ENCODE data around the gene PLOD2. TPM values are rescaled to one million over a fixed set of nuclear protein-coding genes. Genes with fewer than 3 reads are reported as not detected.

The PLOD2 gene
- total RNA-seq, 2 donors from 2014 or later: 3.7 to 6.6 TPM

- no peak for ATAC-seq (replicated peaks)
- Mint-ChIP-seq H3K9me3 (no peaks in the 10 kb centered on the region), H3K27ac (no peak overlapping the region), H3K4me3 (no peak overlapping the region), H3K4me1 (no peaks in the 10 kb centered on the region), H3K27me3 (peaks cover 8% of the 10 kb centered on the region), H3K36me3 (ENCODE audit: low read depth) (no peaks in the 10 kb centered on the region)
These were observed 17.2 kb upstream of the PLOD2 start for GRCh38 chr3:146178006-146178689.

GRCh38 chr3:146177519-146177918 lies 16.5 kb upstream of the PLOD2 start:
- Mint-ChIP-seq H3K9me3 (no peaks in the 10 kb centered on the region), H3K27me3 (peaks cover 12% of the 10 kb centered on the region), H3K4me1 (no peaks in the 10 kb centered on the region), H3K27ac (no peak overlapping the region), H3K4me3 (no peak overlapping the region), H3K36me3 (ENCODE audit: low read depth) (no peaks in the 10 kb centered on the region)
- no peak for ATAC-seq (replicated peaks)

- Mint-ChIP-seq H3K4me1 (no peaks in the 10 kb centered on the region), H3K27ac (no peak overlapping the region), H3K27me3 (peaks cover 12% of the 10 kb centered on the region), H3K4me3 (no peak overlapping the region), H3K9me3 (no peaks in the 10 kb centered on the region), H3K36me3 (ENCODE audit: low read depth) (no peaks in the 10 kb centered on the region)
- ATAC-seq (replicated peaks): no peak
These were observed 16.1 kb upstream of the PLOD2 start for GRCh38 chr3:146177072-146177471.

GRCh38 chr3:146172586-146172985 lies 11.6 kb upstream of the PLOD2 start:
- Mint-ChIP-seq H3K4me1 (no peaks in the 10 kb centered on the region), H3K27me3 (peaks cover 12% of the 10 kb centered on the region), H3K27ac (no peak overlapping the region), H3K36me3 (ENCODE audit: low read depth) (no peaks in the 10 kb centered on the region), H3K9me3 (no peaks in the 10 kb centered on the region), H3K4me3 (no peak overlapping the region)
- no peak for ATAC-seq (replicated peaks)

GRCh38 chr3:146170591-146170990 lies 9.6 kb upstream of the PLOD2 start:
- Mint-ChIP-seq H3K36me3 (ENCODE audit: low read depth) (no peaks in the 10 kb centered on the region), H3K4me3 (no peak overlapping the region), H3K9me3 (no peaks in the 10 kb centered on the region), H3K27ac (no peak overlapping the region), H3K27me3 (peaks cover 8% of the 10 kb centered on the region), H3K4me1 (no peaks in the 10 kb centered on the region)
- no peak for ATAC-seq (replicated peaks)

- Mint-ChIP-seq H3K4me3 (no peak overlapping the region), H3K27ac (no peak overlapping the region), H3K36me3 (ENCODE audit: low read depth) (no peaks in the 10 kb centered on the region), H3K4me1 (no peaks in the 10 kb centered on the region), H3K9me3 (no peaks in the 10 kb centered on the region), H3K27me3 (peaks cover 16% of the 10 kb centered on the region)
- ATAC-seq (replicated peaks): peak; percentile 38
These were observed 8.9 kb upstream of the PLOD2 start for GRCh38 chr3:146169891-146170290.

GRCh38 chr3:146166826-146167225 lies 5.8 kb upstream of the PLOD2 start:
- H3K4me1 Mint-ChIP-seq: no peaks in the 10 kb centered on the region
- H3K27me3 Mint-ChIP-seq: peaks cover 32% of the 10 kb centered on the region
- no peak for ATAC-seq (replicated peaks)
- no peaks in the 10 kb centered on the region for H3K36me3 Mint-ChIP-seq (ENCODE audit: low read depth)
- no peak overlapping the region for H3K4me3 Mint-ChIP-seq
- H3K27ac Mint-ChIP-seq: no peak overlapping the region
- peaks cover 4% of the 10 kb centered on the region for H3K9me3 Mint-ChIP-seq

GRCh38 chr3:146166415-146166821 lies 5.4 kb upstream of the PLOD2 start:
- Mint-ChIP-seq H3K4me3 (no peak overlapping the region), H3K4me1 (no peaks in the 10 kb centered on the region), H3K36me3 (ENCODE audit: low read depth) (no peaks in the 10 kb centered on the region), H3K27ac (no peak overlapping the region), H3K27me3 (peaks cover 36% of the 10 kb centered on the region), H3K9me3 (peaks cover 4% of the 10 kb centered on the region)
- no peak for ATAC-seq (replicated peaks)

GRCh38 chr3:146165877-146166276 lies 4.9 kb upstream of the PLOD2 start:
- H3K27me3 Mint-ChIP-seq: peaks cover 36% of the 10 kb centered on the region
- H3K4me1 Mint-ChIP-seq: no peaks in the 10 kb centered on the region
- peaks cover 4% of the 10 kb centered on the region for H3K9me3 Mint-ChIP-seq
- H3K27ac Mint-ChIP-seq: no peak overlapping the region
- H3K4me3 Mint-ChIP-seq: no peak overlapping the region
- no peak for ATAC-seq (replicated peaks)
- H3K36me3 Mint-ChIP-seq (ENCODE audit: low read depth): no peaks in the 10 kb centered on the region

- Mint-ChIP-seq H3K4me1 (peaks cover 2% of the 10 kb centered on the region), H3K4me3 (no peak overlapping the region), H3K9me3 (peaks cover 4% of the 10 kb centered on the region), H3K27ac (no peak overlapping the region), H3K36me3 (ENCODE audit: low read depth) (peaks cover 4% of the 10 kb centered on the region), H3K27me3 (peaks cover 38% of the 10 kb centered on the region)
- no peak for ATAC-seq (replicated peaks)
These were observed 4.2 kb upstream of the PLOD2 start for GRCh38 chr3:146164971-146165769.

- Mint-ChIP-seq H3K27me3 (peaks cover 42% of the 10 kb centered on the region), H3K36me3 (ENCODE audit: low read depth) (peaks cover 8% of the 10 kb centered on the region), H3K4me1 (peaks cover 3% of the 10 kb centered on the region), H3K4me3 (no peak overlapping the region), H3K27ac (no peak overlapping the region), H3K9me3 (peaks cover 4% of the 10 kb centered on the region)
- no peak for ATAC-seq (replicated peaks)
These were observed 3.5 kb upstream of the PLOD2 start for GRCh38 chr3:146164506-146164905.

GRCh38 chr3:146164071-146164470 lies 3.1 kb upstream of the PLOD2 start:
- ATAC-seq (replicated peaks): no peak
- H3K36me3 Mint-ChIP-seq (ENCODE audit: low read depth): peaks cover 8% of the 10 kb centered on the region
- peaks cover 45% of the 10 kb centered on the region for H3K27me3 Mint-ChIP-seq
- H3K4me3 Mint-ChIP-seq: no peak overlapping the region
- H3K4me1 Mint-ChIP-seq: peaks cover 3% of the 10 kb centered on the region
- peaks cover 4% of the 10 kb centered on the region for H3K9me3 Mint-ChIP-seq
- H3K27ac Mint-ChIP-seq: no peak overlapping the region

GRCh38 chr3:146163584-146163983 lies 2.6 kb upstream of the PLOD2 start:
- Mint-ChIP-seq H3K27ac (no peak overlapping the region), H3K4me3 (no peak overlapping the region), H3K36me3 (ENCODE audit: low read depth) (peaks cover 8% of the 10 kb centered on the region), H3K4me1 (peaks cover 3% of the 10 kb centered on the region), H3K27me3 (peaks cover 47% of the 10 kb centered on the region), H3K9me3 (peaks cover 4% of the 10 kb centered on the region)
- ATAC-seq (replicated peaks): no peak

GRCh38 chr3:146162561-146162960 lies 1.6 kb upstream of the PLOD2 start:
- Mint-ChIP-seq H3K27me3 (peaks cover 47% of the 10 kb centered on the region), H3K27ac (no peak overlapping the region), H3K4me3 (peak overlapping the region; percentile 59), H3K4me1 (peaks cover 3% of the 10 kb centered on the region), H3K9me3 (peaks cover 4% of the 10 kb centered on the region), H3K36me3 (ENCODE audit: low read depth) (peaks cover 8% of the 10 kb centered on the region)
- ATAC-seq (replicated peaks): no peak

GRCh38 chr3:146161663-146162002 lies 649 bp upstream of the PLOD2 start:
- no peak for ATAC-seq (replicated peaks)
- Mint-ChIP-seq H3K27me3 (peaks cover 51% of the 10 kb centered on the region), H3K27ac (no peak overlapping the region), H3K4me3 (peak overlapping the region; percentile 59), H3K9me3 (peaks cover 4% of the 10 kb centered on the region), H3K36me3 (ENCODE audit: low read depth) (peaks cover 8% of the 10 kb centered on the region), H3K4me1 (peaks cover 3% of the 10 kb centered on the region)

All from activated T-helper 17 cell treated with anti-CD3 and anti-CD28 coated beads, Interleukin-2, amount 50 U/mL, for 72 hours (primary cell).